Measurements from ENCODE around the gene ZNF416. TPM values are rescaled to one million over a fixed set of nuclear protein-coding genes. Genes with fewer than 3 reads are reported as not detected.

Gene ZNF416
- total and polyA plus RNA-seq, 9 of the 15 experiments (the other 6 are each of a cell fraction or from before 2014, with no cell fraction given): 0.20 to 2.0 (median 1.1) TPM

GRCh38 chr19:57599761-57600383 lies 21.2 kb upstream of the ZNF416 start, which contains the start of gene ZNF530 (continued):
- TF ChIP-seq SIN3B (IDR thresholded peaks at IDR 0.05; ENCODE audit: low read depth) (peak; percentile 51; the same call in 1 of the 2 replicates), L3MBTL2 (IDR thresholded peaks at IDR 0.05) (peak; percentile 68), ZNF785 (CRISPR knock-in tag; IDR thresholded peaks at IDR 0.05) (no peak), TAF1 (IDR thresholded peaks at IDR 0.05; ENCODE audit: control insufficient read depth, extremely low read depth, insufficient read depth, low read length, severe bottlenecking) (peak; percentile 16), TFE3 (CRISPR knock-in tag; IDR thresholded peaks at IDR 0.05) (no peak), BRCA1 (IDR thresholded peaks at IDR 0.05) (no peak), BRCA1 (CRISPR knock-in tag; IDR thresholded peaks at IDR 0.05) (no peak), SAFB (IDR thresholded peaks at IDR 0.05; ENCODE audit: borderline replicate concordance, low read depth, low read length) (no peak), ESRRA (IDR thresholded peaks at IDR 0.05; ENCODE audit: borderline replicate concordance, low read depth) (peak; percentile 40; the same call in 1 of the 2 replicates), SP1 (CRISPR knock-in tag; IDR thresholded peaks at IDR 0.05) (peak; percentile 52; the same call in 1 of the 2 replicates), TAL1 (IDR thresholded peaks at IDR 0.05) (no peak), SAP30 (IDR thresholded peaks at IDR 0.05; ENCODE audit: borderline replicate concordance, insufficient read depth, low read depth, low read length, poor library complexity, severe bottlenecking) (peak; percentile 92), RBM22 (IDR thresholded peaks at IDR 0.05; ENCODE audit: low read depth, low read length, poor library complexity, severe bottlenecking) (no peak), ZBED1 (IDR thresholded peaks at IDR 0.05) (0 out of 2 replicates have a peak, but pooled peaks have one; percentile 18), SREBF1 (IDR thresholded peaks at IDR 0.05; ENCODE audit: borderline replicate concordance, low read depth, low read length) (no peak), ZNF696 (CRISPR knock-in tag; conservative IDR thresholded peaks at IDR 0.05) (no peak), RAD51 (IDR thresholded peaks at IDR 0.05; ENCODE audit: borderline replicate concordance, low read depth) (no peak), CBFB (CRISPR knock-in tag; IDR thresholded peaks at IDR 0.05) (no peak), CBFA2T3 (IDR thresholded peaks at IDR 0.05) (no peak), TAF7 (tag; IDR thresholded peaks at IDR 0.05) (no peak), MAFF (IDR thresholded peaks at IDR 0.05; ENCODE audit: low read length) (no peak), ZNF263 (CRISPR knock-in tag; IDR thresholded peaks at IDR 0.05; ENCODE audit: borderline replicate concordance) (no peak)
- TF ChIP-seq, protein P1, sequence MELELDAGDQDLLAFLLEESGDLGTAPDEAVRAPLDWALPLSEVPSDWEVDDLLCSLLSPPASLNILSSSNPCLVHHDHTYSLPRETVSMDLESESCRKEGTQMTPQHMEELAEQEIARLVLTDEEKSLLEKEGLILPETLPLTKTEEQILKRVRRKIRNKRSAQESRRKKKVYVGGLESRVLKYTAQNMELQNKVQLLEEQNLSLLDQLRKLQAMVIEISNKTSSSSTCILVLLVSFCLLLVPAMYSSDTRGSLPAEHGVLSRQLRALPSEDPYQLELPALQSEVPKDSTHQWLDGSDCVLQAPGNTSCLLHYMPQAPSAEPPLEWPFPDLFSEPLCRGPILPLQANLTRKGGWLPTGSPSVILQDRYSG (tag; conservative IDR thresholded peaks at IDR 0.05; ENCODE audit: low read depth): no peak
- TF ChIP-seq, protein P2, sequence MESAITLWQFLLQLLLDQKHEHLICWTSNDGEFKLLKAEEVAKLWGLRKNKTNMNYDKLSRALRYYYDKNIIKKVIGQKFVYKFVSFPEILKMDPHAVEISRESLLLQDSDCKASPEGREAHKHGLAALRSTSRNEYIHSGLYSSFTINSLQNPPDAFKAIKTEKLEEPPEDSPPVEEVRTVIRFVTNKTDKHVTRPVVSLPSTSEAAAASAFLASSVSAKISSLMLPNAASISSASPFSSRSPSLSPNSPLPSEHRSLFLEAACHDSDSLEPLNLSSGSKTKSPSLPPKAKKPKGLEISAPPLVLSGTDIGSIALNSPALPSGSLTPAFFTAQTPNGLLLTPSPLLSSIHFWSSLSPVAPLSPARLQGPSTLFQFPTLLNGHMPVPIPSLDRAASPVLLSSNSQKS (CRISPR knock-in tag; IDR thresholded peaks at IDR 0.05): no peak
- TF ChIP-seq, protein P3, sequence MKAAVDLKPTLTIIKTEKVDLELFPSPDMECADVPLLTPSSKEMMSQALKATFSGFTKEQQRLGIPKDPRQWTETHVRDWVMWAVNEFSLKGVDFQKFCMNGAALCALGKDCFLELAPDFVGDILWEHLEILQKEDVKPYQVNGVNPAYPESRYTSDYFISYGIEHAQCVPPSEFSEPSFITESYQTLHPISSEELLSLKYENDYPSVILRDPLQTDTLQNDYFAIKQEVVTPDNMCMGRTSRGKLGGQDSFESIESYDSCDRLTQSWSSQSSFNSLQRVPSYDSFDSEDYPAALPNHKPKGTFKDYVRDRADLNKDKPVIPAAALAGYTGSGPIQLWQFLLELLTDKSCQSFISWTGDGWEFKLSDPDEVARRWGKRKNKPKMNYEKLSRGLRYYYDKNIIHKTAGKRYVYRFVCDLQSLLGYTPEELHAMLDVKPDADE (conservative IDR thresholded peaks at IDR 0.05; ENCODE audit: control insufficient read depth, low read depth, low read length): peak; percentile 89
